Lung (tissue), 12 donors: ENCODE data around the gene VCL. TPM values are rescaled to one million over a fixed set of nuclear protein-coding genes. Genes with fewer than 3 reads are reported as not detected.
A peak's percentile ranks its signal among the peaks of the same experiment; 100 is the strongest.

ENCODE experiments used
- ATAC-seq: fragments of 200-7000 bp; cut with Tn5 transposase; one replicate; pipeline ENCODE4 v1.9.1; 2020; ENCODE audit warnings: moderate number of reproducible peaks; ENCODE audit not compliant: insufficient read depth, low FRiP score
- DNase-seq, 3 donors: peaks; one replicate each; pipeline ENCODE4 v3.0.0-alpha.2; 2013 to 2017
- H3K27ac ChIP-seq, 2 donors: one replicate each; pipeline ENCODE4 v1.5.1; 2013; ENCODE audit warnings: mild to moderate bottlenecking in 2 of 2, moderate library complexity in 2 of 2, control low read depth in 1 of 2, inconsistent platforms in 1 of 2, low read depth in 1 of 2, low read length in 1 of 2
- H3K27me3 ChIP-seq, 3 donors: one replicate each; pipeline ENCODE4 v1.5.1; 2013; ENCODE audit warnings: low read length in 2 of 3; ENCODE audit not compliant: control insufficient read depth in 3 of 3, insufficient read depth in 3 of 3
- H3K36me3 ChIP-seq, 4 donors: one replicate each; pipeline ENCODE4 v1.5.1; 2013; ENCODE audit warnings: low read length in 4 of 4, mild to moderate bottlenecking in 1 of 4, moderate library complexity in 1 of 4; ENCODE audit not compliant: control insufficient read depth in 4 of 4, insufficient read depth in 4 of 4
- H3K4me1 ChIP-seq, 5 donors: one replicate each; pipeline ENCODE4 v1.5.1; 2013; ENCODE audit warnings: low read length in 5 of 5, mild to moderate bottlenecking in 2 of 5, moderate library complexity in 1 of 5; ENCODE audit not compliant: control insufficient read depth in 5 of 5, insufficient read depth in 5 of 5
- H3K4me3 ChIP-seq: one replicate; pipeline ENCODE4 v1.5.1; 2013; ENCODE audit warnings: mild to moderate bottlenecking, control low read depth, moderate library complexity
- H3K9ac ChIP-seq, 2 donors: one replicate each; pipeline ENCODE4 v1.5.1; 2013; ENCODE audit warnings: low read length in 2 of 2, control low read depth in 1 of 2; ENCODE audit not compliant: insufficient read depth in 1 of 2
- H3K9me3 ChIP-seq, 4 donors: one replicate each; pipeline ENCODE4 v1.5.1; 2013; ENCODE audit warnings: low read length in 3 of 4, mild to moderate bottlenecking in 1 of 4, moderate library complexity in 1 of 4; ENCODE audit not compliant: control insufficient read depth in 4 of 4, insufficient read depth in 3 of 4
- CTCF ChIP-seq: IDR thresholded peaks from 2 replicates; pipeline ENCODE4 v1.5.1; 2012; ENCODE audit warnings: mild to moderate bottlenecking; ENCODE audit errors: control extremely low read depth, extremely low read depth
- WGBS, 2 donors: extraction: QIAGEN DNeasy Blood & Tissue Kit; methylation state at CpG; one replicate each; pipeline ENCODE4 v1.1.7; 2013; 5-methylcytosine and 5-hydroxymethylcytosine counted together
- polyA plus RNA-seq, 2 donors: library from polyadenylated mRNA; stranded (reverse); fragments of 200-250 nt; gene quantifications; one replicate each; pipeline ENCODE4 v1.2.1, GENCODE V29; 2013
- total RNA-seq, 2 donors: library from RNA; depleted of rRNA in 1 of 2; stranded (reverse); fragments of >200 nt in 1 of 2; gene quantifications; one replicate each; pipeline ENCODE4 v1.2.1, GENCODE V29; 2014 to 2021
- donor health status: control.
- donor health status: control.
- donor health status: Bipolar disorder and iron deficiency.
- donor health status: healthy.
- donor health status: DM: yes; HTN: yes; CAD: no.

The VCL gene
- total and polyA plus RNA-seq, 4 donors, result 24.5 to 181 (median 86.3) TPM

- ATAC-seq (no peak), DNase-seq (no peak)
- Histone ChIP-seq H3K4me3 (no peak overlapping the region), H3K27me3 (no peaks in the 10 kb centered on the region), H3K4me1 (peaks cover 0 to 9% (median 3%) of the 10 kb centered on the region in 5 donors), H3K27ac (peak overlapping the region in 1 of 2 donors; percentile 18), H3K9me3 (no peaks in the 10 kb centered on the region), H3K9ac (no peak overlapping the region), H3K36me3 (peaks cover 12 to 37% (median 16%) of the 10 kb centered on the region in 4 donors)
- no peak for TF ChIP-seq CTCF
- 92 to 97% methylated on average over 2 of the region's 2 CpGs for WGBS, 2 donors
Measured at GRCh38 chr10:74086317-74086716, 88.4 kb downstream of the VCL start.

- no peaks in the 10 kb centered on the region for H3K9me3 ChIP-seq
- H3K36me3 ChIP-seq, result peaks cover 18 to 43% (median 25%) of the 10 kb centered on the region in 4 donors
- TF ChIP-seq CTCF, result no peak
- no peak overlapping the region for H3K27ac ChIP-seq
- H3K4me3 ChIP-seq, result no peak overlapping the region
- no peaks in the 10 kb centered on the region for H3K27me3 ChIP-seq
- WGBS, 2 donors, result 44 to 55% methylated on average over 3 of the region's 3 CpGs
- peaks cover 0 to 9% (median 0%) of the 10 kb centered on the region in 5 donors for H3K4me1 ChIP-seq
- ATAC-seq (no peak), DNase-seq (peak in 2 of 3 donors; percentile 84 to 85)
- peak overlapping the region in 1 of 2 donors; percentile 57 for H3K9ac ChIP-seq
Measured at GRCh38 chr10:74088722-74089121, 90.8 kb downstream of the VCL start.

- H3K36me3 ChIP-seq, result peaks cover 33 to 48% (median 40%) of the 10 kb centered on the region in 4 donors
Measured at GRCh38 chr10:74092372-74092771, 94.5 kb downstream of the VCL start.

More at GRCh38 chr10:74092372-74092771, 94.5 kb downstream of the VCL start:
- Histone ChIP-seq H3K9me3 (no peaks in the 10 kb centered on the region), H3K9ac (no peak overlapping the region), H3K4me3 (no peak overlapping the region), H3K27ac (no peak overlapping the region), H3K4me1 (peaks cover 0 to 9% (median 0%) of the 10 kb centered on the region in 5 donors), H3K27me3 (no peaks in the 10 kb centered on the region)
- 91 to 96% methylated on average over 3 of the region's 3 CpGs for WGBS, 2 donors
- no peak for ATAC-seq
- TF ChIP-seq CTCF, result no peak
- DNase-seq, result no peak
